Keratinocyte (primary cell): ENCODE results near the gene RNF150.

Experiments
- EZH2 ChIP-seq: IDR thresholded peaks from one replicate; pipeline ENCODE4 v1.6.1; 2012; ENCODE audit warnings: inconsistent platforms, mild to moderate bottlenecking, low read length, moderate library complexity
- TF ChIP-seq, protein P1 (sequence below), 3 experiments: IDR thresholded peaks in 1 of 3; conservative IDR thresholded peaks in 1 of 3; optimal IDR thresholded peaks in 1 of 3; 2 replicates in 2 of 3; 3 replicates in 1 of 3; pipeline versions ENCODE3 to v1.5.1; 2011; ENCODE audit warnings: low read length in 3 of 3, mild to moderate bottlenecking in 3 of 3, moderate library complexity in 2 of 3, control low read depth in 1 of 3, inconsistent platforms in 1 of 3; ENCODE audit not compliant: insufficient read depth in 2 of 3; ENCODE audit errors: extremely low read depth in 1 of 3

DNA sequence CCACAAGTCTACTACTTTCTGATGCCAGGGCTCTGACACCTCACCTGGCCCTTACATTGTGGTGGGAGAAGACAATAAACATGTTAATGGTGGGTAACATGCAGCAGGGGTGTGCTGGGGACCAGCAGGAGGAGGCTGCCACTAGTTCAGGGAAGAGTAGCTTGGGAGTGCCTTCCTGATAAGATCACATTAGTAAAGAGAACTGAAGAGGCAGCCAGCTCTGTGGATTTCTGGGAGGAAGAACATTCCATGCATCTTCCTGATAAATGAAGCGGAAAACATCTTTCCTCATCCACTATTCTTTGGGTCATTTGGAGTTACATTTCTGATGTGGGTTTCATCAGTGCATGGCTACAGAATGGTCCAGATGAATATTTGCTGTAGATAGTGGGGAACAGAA lies 9.0 kb downstream of the RNF150 start:
- TF ChIP-seq, protein P1, sequence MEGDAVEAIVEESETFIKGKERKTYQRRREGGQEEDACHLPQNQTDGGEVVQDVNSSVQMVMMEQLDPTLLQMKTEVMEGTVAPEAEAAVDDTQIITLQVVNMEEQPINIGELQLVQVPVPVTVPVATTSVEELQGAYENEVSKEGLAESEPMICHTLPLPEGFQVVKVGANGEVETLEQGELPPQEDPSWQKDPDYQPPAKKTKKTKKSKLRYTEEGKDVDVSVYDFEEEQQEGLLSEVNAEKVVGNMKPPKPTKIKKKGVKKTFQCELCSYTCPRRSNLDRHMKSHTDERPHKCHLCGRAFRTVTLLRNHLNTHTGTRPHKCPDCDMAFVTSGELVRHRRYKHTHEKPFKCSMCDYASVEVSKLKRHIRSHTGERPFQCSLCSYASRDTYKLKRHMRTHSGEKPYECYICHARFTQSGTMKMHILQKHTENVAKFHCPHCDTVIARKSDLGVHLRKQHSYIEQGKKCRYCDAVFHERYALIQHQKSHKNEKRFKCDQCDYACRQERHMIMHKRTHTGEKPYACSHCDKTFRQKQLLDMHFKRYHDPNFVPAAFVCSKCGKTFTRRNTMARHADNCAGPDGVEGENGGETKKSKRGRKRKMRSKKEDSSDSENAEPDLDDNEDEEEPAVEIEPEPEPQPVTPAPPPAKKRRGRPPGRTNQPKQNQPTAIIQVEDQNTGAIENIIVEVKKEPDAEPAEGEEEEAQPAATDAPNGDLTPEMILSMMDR (optimal IDR thresholded peaks at IDR 0.05 in 1 of 3, IDR thresholded peaks at IDR 0.05 in 1 of 3, conservative IDR thresholded peaks at IDR 0.05 in 1 of 3; ENCODE audit: extremely low read depth in 1 of 3, insufficient read depth in 2 of 3, low read length in 3 of 3), result no peak
- no peak for TF ChIP-seq EZH2
